GM20000 (cell line): ENCODE measurements around the gene ASTN2.
A peak's percentile ranks its signal among the peaks of the same experiment; 100 is the strongest.

Source experiments
- DNase-seq: peaks from one replicate; pipeline ENCODE4 v3.0.0; 2012; ENCODE audit warnings: low spot score
- CTCF ChIP-seq: IDR thresholded peaks from 2 replicates; pipeline ENCODE4 v1.5.1; 2012; ENCODE audit warnings: mild to moderate bottlenecking, control low read depth; ENCODE audit errors: extremely low read depth, missing control alignments

Gene ASTN2

DNA sequence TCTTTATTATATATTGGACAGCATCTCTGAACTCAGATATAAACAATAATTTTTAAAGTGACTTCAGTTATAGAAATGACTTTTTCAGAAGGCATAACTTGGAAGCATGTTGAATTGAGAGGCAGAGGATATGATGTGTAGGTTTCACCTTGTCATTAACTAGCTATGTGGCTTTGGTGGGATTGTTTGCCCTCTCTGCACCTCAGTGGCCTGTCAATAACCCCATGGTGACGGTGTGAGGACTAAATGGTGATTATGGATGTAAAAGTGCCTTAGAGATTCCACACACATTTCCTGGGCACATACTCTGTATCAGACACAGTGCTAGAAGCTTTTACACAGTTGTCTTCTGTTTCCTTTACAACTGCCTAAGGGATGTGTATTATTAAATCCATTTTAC lies 962.6 kb downstream of the ASTN2 start:
- no peak for TF ChIP-seq CTCF
- DNase-seq = no peak

GRCh38 chr9:116451500-116452115 lies 963.2 kb downstream of the ASTN2 start:
- DNase-seq = no peak
- no peak for TF ChIP-seq CTCF

GRCh38 chr9:116450378-116451139 lies 964.3 kb downstream of the ASTN2 start:
- peak; percentile 27 for DNase-seq
- TF ChIP-seq CTCF = no peak

DNA sequence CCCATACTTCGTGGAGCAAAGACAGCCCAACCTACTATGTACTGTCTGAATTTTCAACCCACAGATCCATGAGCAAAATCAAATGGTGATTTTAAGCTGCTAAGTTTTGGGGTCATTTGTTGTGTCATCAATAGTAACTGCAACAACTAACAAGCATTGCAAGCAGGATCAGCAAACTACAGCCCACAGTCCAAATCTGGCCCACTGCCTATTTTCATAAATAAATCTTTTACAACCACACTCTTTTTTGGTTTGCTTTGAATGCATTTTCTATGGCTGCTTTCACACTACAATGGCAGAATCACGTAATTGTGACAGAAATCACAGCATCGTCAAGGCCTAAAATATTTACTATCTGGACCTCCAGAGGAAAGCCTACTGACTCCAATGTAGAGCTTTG lies 964.9 kb downstream of the ASTN2 start:
- no peak for DNase-seq
- no peak for TF ChIP-seq CTCF

GRCh38 chr9:116448431-116448830 lies 966.4 kb downstream of the ASTN2 start:
- DNase-seq = no peak
- TF ChIP-seq CTCF = no peak

- DNase-seq = no peak
- no peak for TF ChIP-seq CTCF
Observed at GRCh38 chr9:116447934-116448333, 966.9 kb downstream of the ASTN2 start.

- no peak for DNase-seq
- TF ChIP-seq CTCF = no peak
Observed at GRCh38 chr9:116442528-116442927, 972.3 kb downstream of the ASTN2 start.
